Pons (tissue), 1 donor: ENCODE data around the gene PSORS1C2.

Experiments used
- DNase-seq: peaks from one replicate; pipeline ENCODE4 v3.0.0-alpha.2; 2016; ENCODE audit warnings: low spot score

Gene PSORS1C2

DNA sequence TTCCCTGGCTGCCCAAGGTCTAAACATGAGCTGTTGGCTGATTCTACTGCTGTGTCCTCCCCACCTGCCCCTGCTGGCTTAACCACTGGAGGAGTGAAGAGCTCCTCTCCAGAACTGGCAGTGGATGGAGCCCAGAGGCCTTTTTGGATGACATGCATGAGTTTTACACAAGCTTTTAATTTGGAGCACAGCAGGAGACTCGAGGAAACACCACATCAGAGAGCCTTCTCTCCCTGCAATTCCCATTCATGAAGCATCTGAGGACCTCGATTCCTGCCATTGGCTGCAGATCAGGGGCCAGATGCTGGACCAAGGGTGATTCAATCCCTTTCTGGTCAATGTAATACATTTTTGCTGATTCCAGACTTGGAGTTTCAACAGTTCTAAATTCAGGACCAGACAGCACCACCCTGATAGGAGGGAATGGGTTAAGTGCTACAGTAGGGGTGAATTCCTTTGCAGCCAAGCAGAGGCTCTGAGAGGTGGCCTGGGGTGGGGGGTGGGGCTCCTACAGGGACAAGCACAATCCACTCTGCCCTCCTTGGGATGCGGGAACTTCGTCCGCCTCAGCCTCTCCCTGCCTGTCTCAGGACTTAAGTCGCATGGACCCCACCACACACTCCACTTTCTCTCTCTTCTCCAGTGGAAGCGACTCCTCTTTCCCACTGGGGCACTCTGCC is 24.9 kb downstream of the PSORS1C2 start:
- DNase-seq = no peak

DNA sequence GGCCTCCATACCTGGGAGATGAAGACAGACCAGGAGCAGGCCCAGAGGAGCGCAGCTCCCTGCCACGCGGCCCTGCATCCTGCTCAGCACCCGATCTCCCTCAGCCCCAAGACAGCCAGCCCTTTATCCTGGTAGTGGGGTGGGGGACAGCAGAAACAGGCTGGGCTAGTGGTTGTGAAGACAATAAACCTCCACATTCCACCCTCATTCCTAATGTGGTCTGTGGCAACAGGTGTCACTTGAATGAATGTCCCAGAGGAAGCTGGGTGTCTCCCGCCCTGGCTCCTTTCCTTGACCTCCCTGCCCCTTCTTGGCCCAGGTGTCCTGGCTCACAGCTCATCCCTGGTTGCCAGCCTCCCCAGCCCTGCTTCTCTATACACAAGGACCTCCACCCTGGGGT is 26.4 kb downstream of the PSORS1C2 start, which contains the start of gene C6orf15:
C6orf15 (minus strand) TSS at position 98 of the 400 bp plus-strand sequence; CDS start at position 78, 20 bp downstream.
- DNase-seq = no peak

DNA sequence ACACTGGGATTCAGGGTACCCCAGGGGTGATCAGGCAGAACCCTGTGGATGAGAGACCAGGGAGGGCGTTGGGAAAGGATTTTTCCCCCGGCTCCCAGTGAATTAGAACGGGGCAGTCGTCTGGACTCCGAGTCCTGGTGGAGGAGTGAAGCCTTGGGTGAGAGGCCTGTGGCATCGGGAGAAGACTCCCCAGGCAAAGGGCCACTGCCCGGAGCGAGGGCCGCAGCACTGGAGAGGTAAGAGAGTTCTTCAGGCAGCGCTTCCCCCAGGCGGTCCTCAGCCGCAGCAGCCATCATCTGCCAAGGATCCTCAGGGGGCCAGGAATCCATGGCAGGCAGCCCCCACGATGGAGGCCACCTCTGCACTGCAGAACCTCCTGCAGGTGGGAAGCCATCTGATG is 27.2 kb downstream of the PSORS1C2 start:
- no peak for DNase-seq

DNA sequence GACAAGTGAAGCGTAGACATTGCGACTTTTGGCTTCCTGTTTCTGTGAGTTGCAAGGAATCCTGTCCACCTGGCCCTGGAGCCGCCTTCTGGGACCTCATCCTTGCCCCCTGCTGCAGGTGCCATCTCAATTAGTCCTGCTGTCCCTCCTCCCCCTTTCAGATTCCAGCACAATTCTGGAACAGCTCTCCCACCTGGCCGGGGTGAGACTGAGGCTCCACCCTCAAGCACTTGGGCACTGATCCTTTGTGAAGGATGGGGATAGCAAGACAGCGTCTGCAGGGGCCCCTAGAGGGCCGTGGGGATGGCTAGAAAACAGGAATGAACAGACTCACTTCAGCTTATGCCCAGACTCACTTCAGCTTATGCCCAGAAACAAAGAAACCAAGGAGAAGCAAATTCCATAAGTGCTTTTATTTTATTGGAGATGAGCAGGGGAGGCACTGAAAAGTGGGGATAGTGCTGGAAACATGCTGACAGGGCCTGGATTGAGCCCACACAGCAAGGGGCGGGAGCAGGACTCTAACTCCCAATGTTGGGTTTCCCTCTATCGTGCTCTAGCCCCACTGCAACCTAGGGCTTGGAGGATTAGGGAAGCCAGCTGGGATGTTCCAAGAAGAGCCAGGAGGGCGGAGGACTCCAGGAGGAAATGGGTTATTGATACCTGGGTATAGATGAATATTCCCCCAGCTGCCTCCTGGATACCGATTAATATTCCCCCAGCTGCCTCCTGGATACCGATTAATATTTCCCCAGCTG is 27.9 kb downstream of the PSORS1C2 start:
- no peak for DNase-seq

DNA sequence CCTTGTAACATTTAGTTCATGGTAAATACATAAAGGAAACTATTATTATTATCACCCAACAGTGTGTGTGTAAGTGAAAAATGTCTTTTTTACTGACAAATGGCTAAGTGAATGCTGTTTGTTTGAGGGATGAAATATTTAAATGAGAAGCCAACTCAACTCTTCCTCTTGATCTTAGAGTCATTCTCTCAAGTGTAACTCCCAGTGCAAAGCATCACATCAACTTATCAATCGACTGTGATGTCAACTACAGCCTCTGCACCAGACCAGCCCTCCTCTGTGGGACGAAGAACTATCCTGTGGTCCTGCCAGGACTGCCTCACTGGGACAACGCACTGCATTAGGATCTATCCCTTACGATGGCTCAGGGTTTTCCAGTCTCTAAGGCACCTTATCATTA is 31.8 kb downstream of the PSORS1C2 start:
- DNase-seq = no peak

DNA sequence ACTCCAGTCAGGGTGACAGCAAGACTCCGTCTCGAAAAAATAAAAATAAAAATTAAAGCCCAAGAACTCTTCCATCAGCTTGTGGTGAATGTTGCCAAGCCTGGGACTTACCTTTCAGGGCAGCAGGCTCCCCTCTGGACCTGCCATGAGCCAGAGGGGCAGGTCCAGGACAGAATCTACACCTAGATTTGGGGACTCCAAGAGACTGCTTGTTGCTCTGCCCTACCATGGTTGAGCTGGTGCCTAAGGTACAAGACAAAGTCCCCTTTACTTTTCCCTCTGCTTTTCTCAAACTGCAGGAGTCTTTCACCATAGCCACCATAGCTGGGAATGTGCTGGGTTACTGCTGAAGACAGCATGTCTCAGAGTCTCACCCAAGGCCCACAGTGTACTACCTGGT is 35.7 kb downstream of the PSORS1C2 start:
- DNase-seq = no peak

DNA sequence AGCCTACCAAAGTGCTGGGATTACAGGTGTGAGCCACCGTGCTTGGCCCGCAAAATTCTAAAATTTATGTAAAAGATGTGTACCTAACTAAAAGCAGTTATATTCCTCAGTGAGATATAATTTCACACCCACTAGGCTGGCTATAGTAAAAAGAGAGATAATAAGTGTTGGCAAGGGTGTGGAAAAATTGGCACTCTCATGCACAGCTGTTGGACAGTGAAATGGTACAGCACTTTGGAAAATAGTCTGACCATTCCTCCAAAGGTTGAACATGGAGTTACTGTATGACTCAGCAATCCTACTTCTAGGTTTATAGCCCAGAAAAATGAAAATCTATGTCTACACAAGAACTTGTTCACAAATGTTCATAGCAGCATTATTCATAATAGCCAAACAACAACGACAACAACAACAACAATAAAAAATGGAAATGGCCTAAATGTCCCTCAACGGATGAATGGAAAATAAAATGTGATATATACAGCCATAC is 40.4 kb downstream of the PSORS1C2 start:
- DNase-seq = no peak

DNA sequence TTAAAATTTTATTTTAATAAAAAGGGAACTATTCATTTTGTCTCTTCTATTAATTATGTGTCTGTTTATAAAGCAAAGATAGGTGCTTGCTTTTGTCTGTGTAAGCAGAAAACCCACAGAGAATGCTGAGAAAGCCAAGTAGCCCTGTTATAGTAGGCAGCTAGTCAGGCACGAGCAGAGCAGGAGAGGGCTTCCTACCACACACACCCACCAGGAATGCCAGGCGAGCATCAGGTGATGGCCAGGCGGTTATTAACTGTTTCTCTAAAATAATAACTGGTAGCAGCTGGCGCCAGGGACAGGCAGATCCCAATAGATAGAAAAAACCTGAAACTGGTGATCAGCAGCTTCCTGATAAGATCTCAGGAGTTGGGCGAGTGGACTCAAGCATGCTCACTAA is 42.2 kb downstream of the PSORS1C2 start:
- DNase-seq = no peak

DNA sequence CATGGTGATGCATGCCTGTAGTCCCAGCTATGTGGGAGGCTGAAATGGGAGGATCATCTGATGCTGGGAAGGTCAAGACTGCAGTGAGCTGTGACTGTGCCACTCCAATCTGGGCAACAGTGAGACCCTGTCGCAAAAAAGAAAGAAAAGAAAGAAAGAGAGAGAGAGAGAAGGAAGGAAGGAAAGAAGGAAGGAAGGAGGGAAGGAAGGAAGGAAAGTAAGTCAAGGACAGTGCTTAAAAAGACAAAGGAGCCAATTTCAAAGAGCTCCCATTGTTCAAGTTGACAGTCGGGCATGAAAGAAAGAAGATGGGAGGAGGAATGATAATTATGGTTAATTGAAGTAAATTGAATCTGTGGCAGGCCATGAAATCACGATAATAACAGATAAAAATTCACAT is 42.7 kb downstream of the PSORS1C2 start:
- DNase-seq = no peak

DNA sequence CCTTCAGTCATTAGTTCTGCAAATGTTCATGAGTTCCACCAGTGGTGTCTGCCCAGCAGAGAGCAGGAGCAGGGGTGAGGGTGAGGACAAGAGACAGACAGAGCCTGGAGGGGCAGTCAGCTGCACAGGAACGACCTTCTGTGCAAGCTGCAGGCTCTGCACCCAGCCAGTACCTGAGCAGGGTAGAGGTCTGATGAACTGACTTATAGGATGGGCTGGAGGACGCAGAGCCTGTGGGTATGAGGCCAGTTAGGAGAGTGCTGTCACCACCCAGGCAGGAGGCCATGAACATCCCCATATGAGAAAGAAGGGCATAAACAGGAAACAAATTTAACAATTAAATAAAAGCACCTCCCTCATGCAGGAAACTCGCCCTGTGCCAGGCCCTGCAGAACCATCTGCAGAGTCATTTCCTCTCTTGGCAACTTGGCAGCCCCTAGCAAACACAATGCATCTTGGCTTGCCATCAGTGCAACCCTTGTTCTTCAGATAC is 44.4 kb downstream of the PSORS1C2 start:
- DNase-seq = peak; percentile 55

DNA sequence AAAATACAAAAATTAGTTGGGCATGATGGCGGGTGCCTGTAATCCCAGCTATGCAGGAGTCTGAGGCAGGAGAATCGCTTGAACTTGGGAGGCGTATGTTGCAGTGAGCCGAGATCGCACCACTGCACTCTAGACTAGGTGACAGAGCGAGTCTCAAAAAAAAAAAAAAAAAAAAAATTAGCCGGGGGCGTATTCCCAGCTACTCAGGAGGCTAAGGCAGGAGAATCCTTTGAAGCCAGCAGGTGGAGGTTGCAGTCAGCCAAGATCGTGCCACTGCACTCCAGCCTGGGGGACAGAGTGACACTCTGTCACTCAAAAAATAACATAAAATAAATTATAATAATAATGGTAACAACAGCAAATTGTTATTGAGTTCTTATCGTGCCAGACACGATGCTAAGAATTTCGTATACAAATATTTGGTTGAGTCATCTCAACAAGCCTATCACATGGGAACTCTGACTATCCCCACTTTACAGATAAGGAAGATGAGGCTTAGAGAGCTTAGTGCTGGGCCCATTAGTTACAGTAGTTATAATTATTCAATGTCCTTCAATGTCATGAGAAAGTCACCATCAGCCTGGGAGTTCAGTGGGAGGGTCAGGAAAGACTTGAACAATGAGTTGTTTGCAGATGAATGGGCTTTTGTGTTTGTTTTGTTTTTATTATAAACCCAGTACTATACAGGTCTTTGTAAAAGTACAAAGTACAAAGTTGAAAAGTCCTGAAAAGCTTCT is 45.9 kb downstream of the PSORS1C2 start:
- peak; percentile 84 for DNase-seq

DNA sequence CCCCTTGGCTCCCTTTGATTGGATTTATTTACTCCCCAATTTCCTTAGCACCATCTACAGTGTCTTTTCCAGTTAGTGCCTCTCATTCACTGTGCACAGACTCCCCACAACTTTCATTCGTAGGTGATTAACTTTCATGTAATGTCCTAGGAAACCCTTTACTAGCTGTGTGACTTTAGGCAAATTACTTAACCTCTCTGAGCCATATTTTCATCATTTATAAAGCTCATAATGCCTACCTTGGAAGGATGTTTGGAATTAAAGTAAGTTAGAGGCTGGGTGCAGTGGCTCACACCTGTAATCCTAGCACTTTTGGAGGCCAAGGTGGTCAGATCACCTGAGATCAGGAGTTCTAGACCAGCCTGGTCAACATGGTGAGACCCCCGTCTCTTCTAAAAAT is 46.6 kb downstream of the PSORS1C2 start:
- DNase-seq = no peak

DNA sequence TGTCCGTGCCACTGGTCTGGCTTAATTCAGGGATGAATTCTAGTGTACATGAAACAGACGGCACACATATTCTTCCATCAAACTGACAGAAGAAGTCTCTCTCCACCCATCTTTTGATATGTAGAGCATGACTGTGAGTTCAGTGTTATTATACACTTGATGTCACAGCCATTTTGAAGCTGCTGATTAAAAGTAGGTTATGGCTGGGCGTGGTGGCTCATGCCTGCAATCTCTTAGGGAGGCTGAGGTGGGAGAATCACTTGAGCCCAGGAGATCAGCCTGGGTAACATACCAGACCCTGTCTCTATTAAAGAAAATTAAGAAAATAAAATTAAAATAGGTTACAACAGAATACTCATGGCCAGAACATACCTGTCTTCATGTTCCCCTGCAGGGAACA is 47.2 kb downstream of the PSORS1C2 start:
- no peak for DNase-seq

DNA sequence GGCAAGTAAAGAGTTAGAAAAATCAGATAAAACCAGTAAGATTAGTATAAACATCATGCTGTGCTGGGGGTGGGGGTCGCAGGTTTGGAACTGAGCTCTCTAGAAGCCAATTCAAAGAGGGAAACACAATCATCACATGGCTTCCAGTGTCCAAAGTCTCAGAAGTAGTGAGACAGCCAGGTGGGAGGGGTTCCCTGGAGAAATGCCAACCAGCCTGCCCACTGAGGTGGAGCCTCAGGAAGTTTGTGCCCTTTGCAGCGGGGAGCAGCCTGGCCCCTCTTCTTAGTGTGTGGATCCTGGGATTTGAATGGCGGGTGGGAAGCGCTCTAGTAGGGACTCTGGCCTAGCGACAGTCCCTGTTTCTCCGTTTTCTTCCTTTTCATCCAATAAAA is 47.9 kb downstream of the PSORS1C2 start:
- no peak for DNase-seq

DNA sequence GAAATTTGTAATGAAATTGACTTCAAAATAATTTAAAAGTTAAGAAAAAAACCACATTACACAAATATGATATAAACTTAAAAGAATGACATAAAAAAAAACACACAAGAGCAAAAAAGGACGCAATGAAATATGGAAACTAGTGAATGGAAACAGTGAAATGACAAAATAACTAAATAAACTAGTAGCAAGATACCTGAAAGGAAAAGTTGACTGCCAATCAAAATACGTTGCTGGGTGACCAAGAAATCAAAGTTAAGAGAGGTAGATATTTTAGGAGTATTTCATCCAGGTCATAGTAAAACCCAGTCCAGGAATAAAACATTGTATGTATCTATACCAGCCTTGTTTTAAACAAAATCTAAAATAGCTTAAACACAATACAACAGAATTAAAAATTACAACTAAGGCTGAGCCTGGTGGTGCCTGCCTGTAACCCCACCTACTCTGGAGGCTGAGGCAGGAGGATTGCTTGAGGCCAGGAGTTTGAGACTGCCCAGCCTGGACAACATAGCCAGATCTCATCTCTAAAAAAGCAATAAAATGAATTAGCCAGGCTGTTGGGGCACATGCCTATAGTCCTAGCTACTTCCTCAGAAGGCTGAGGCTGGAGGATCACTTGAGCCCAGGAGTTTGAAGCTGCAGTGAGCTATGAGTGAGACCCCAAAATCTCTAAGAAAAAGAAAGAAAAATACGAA is 48.4 kb downstream of the PSORS1C2 start:
- DNase-seq = no peak
